ENCODE measurements around the gene AFF1. TPM values are rescaled to one million over a fixed set of nuclear protein-coding genes. Genes with fewer than 3 reads are reported as not detected.

Gene AFF1
- total and polyA plus RNA-seq, 2 donors (not counting 1 experiment from before 2014, with no cell fraction given), result 15.5 to 21.1 TPM

- Histone ChIP-seq H3K27me3 (ENCODE audit: control insufficient read depth, insufficient read depth, low read length) (no peaks in the 10 kb centered on the region), H3K79me2 (ENCODE audit: control insufficient read depth, insufficient read depth, low read length) (peaks cover 3% of the 10 kb centered on the region), H3K4me2 (ENCODE audit: extremely low read depth, insufficient read depth, low read length) (no peak overlapping the region), H2AFZ (ENCODE audit: low read length) (no peak overlapping the region), H3K27ac (ENCODE audit: insufficient read depth, low read length) (no peak overlapping the region), H3K36me3 (ENCODE audit: control insufficient read depth, insufficient read depth, low read length) (no peaks in the 10 kb centered on the region), H3K4me3 (replicated peaks in 1 of 4; ENCODE audit: control extremely low read depth in 1 of 4, insufficient read depth in 1 of 4, low read depth in 3 of 4, low read length in 4 of 4) (no peak overlapping the region), H4K20me1 (ENCODE audit: control insufficient read depth, extremely low read depth, insufficient read depth, low read length) (no peaks in the 10 kb centered on the region), H3K9me3 (ENCODE audit: control insufficient read depth, insufficient read depth, low read depth, low read length) (no peaks in the 10 kb centered on the region), H3K4me1 (ENCODE audit: control insufficient read depth, extremely low read depth, insufficient read depth, low read length) (peaks cover 4% of the 10 kb centered on the region), H3K9ac (ENCODE audit: insufficient read depth, low read length) (no peak overlapping the region)
- TF ChIP-seq EZH2 (IDR thresholded peaks at IDR 0.05; ENCODE audit: low read length, missing control alignments) (no peak), CTCF (conservative IDR thresholded peaks at IDR 0.05 in 1 of 2, IDR thresholded peaks at IDR 0.05 in 1 of 2; ENCODE audit: low read depth in 1 of 2, low read length in 2 of 2) (no peak)
- peak in 1 of 2 donors; percentile 53 for DNase-seq (ENCODE audit: low read depth in 2 of 2)
Measured at GRCh38 chr4:87067124-87067885, 132.5 kb downstream of the AFF1 start.

DNA sequence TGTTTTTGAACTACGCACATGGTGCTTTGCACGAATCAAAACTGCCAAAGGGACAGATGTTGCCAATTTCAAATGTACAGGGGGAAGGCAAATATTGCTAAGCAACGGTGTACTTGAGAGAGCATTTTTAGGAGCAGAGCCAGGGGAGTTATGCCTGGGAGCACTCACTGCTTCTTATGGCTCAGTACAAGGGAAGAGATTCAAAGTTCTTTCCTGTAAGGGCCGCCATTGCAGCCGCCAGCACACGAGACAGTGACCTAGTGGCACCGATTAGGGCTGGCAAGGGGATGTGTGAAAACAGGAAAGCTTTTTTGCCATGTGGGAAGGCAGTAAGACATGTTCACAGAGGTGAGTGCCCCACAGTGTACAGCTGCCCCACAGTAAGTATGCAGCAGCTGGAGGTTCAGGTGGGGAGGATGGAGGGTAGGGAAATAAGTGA is 133.8 kb downstream of the AFF1 start:
- peak in 1 of 2 donors; percentile 63 for DNase-seq (ENCODE audit: low read depth in 2 of 2)
- Histone ChIP-seq H3K4me3 (replicated peaks in 1 of 4; ENCODE audit: control extremely low read depth in 1 of 4, insufficient read depth in 1 of 4, low read depth in 3 of 4, low read length in 4 of 4) (no peak overlapping the region), H3K79me2 (ENCODE audit: control insufficient read depth, insufficient read depth, low read length) (peaks cover 3% of the 10 kb centered on the region), H3K9me3 (ENCODE audit: control insufficient read depth, insufficient read depth, low read depth, low read length) (no peaks in the 10 kb centered on the region), H3K9ac (ENCODE audit: insufficient read depth, low read length) (no peak overlapping the region), H3K36me3 (ENCODE audit: control insufficient read depth, insufficient read depth, low read length) (no peaks in the 10 kb centered on the region), H4K20me1 (ENCODE audit: control insufficient read depth, extremely low read depth, insufficient read depth, low read length) (no peaks in the 10 kb centered on the region), H2AFZ (ENCODE audit: low read length) (no peak overlapping the region), H3K27ac (ENCODE audit: insufficient read depth, low read length) (no peak overlapping the region), H3K4me1 (ENCODE audit: control insufficient read depth, extremely low read depth, insufficient read depth, low read length) (peaks cover 5% of the 10 kb centered on the region), H3K27me3 (ENCODE audit: control insufficient read depth, insufficient read depth, low read length) (no peaks in the 10 kb centered on the region), H3K4me2 (ENCODE audit: extremely low read depth, insufficient read depth, low read length) (no peak overlapping the region)
- TF ChIP-seq EZH2 (IDR thresholded peaks at IDR 0.05; ENCODE audit: low read length, missing control alignments), result no peak
- TF ChIP-seq CTCF (conservative IDR thresholded peaks at IDR 0.05 in 1 of 2, IDR thresholded peaks at IDR 0.05 in 1 of 2; ENCODE audit: low read depth in 1 of 2, low read length in 2 of 2), result no peak

DNA sequence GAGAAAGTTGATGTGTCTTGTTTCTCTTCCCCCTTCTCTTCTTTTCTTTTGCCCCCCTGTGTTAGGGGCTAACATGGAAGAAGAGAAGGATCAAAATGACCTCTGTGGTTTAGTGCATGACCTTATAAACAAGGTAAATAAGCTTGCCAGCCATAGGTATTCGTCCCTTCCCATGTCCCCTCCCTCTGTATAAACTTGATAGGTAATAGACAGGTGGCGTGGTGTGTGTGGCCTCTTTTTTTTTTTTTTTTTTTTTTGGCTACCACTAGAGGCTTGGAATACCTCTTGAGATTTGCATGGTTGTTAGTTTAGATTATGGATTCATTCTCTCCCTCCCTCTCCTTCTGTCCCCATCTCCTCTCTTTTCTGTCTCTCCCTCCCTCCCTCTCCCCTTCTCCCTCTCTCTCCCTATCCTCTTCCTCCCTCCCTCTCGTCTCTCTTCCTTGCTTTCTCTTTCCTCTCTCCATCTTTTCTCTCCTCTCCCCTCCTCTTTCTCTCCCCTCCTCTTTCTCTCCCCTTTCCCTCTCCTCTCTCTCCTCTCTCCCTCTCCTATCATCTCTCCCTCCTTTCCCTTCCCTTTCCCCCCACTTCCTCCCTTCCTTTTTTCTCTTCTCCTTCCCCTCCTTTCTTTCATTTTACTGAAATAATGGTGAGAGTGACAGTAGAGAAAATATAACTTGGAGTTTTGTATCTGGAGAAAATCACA is 134.4 kb downstream of the AFF1 start:
- Histone ChIP-seq H3K79me2 (ENCODE audit: control insufficient read depth, insufficient read depth, low read length) (peaks cover 3% of the 10 kb centered on the region), H3K4me1 (ENCODE audit: control insufficient read depth, extremely low read depth, insufficient read depth, low read length) (peaks cover 8% of the 10 kb centered on the region), H2AFZ (ENCODE audit: low read length) (no peak overlapping the region), H4K20me1 (ENCODE audit: control insufficient read depth, extremely low read depth, insufficient read depth, low read length) (no peaks in the 10 kb centered on the region), H3K36me3 (ENCODE audit: control insufficient read depth, insufficient read depth, low read length) (no peaks in the 10 kb centered on the region), H3K27me3 (ENCODE audit: control insufficient read depth, insufficient read depth, low read length) (no peaks in the 10 kb centered on the region), H3K4me3 (replicated peaks in 1 of 4; ENCODE audit: control extremely low read depth in 1 of 4, insufficient read depth in 1 of 4, low read depth in 3 of 4, low read length in 4 of 4) (no peak overlapping the region), H3K9me3 (ENCODE audit: control insufficient read depth, insufficient read depth, low read depth, low read length) (no peaks in the 10 kb centered on the region), H3K4me2 (ENCODE audit: extremely low read depth, insufficient read depth, low read length) (no peak overlapping the region), H3K27ac (ENCODE audit: insufficient read depth, low read length) (no peak overlapping the region), H3K9ac (ENCODE audit: insufficient read depth, low read length) (no peak overlapping the region)
- TF ChIP-seq EZH2 (IDR thresholded peaks at IDR 0.05; ENCODE audit: low read length, missing control alignments) (no peak), CTCF (conservative IDR thresholded peaks at IDR 0.05 in 1 of 2, IDR thresholded peaks at IDR 0.05 in 1 of 2; ENCODE audit: low read depth in 1 of 2, low read length in 2 of 2) (no peak)
- DNase-seq (ENCODE audit: low read depth in 2 of 2), result no peak
